Stimulated activated CD4-positive, alpha-beta T cell treated with anti-CD3 and anti-CD28 coated beads, Interleukin-2, amount 100 ng/mL, for 48 hours (primary cell): ENCODE data around the gene ME2.
A peak's percentile ranks its signal among the peaks of the same experiment; 100 is the strongest.
"Not testable (repeated sequence)": the region's sequence is repeated elsewhere in the genome, so short reads cannot be mapped to it uniquely, and the experiment has no call there.

ENCODE experiments used
- DNase-seq, 2 donors: peaks; one replicate each; pipeline ENCODE4 v3.0.0-alpha.2; 2020

ME2 gene

DNA sequence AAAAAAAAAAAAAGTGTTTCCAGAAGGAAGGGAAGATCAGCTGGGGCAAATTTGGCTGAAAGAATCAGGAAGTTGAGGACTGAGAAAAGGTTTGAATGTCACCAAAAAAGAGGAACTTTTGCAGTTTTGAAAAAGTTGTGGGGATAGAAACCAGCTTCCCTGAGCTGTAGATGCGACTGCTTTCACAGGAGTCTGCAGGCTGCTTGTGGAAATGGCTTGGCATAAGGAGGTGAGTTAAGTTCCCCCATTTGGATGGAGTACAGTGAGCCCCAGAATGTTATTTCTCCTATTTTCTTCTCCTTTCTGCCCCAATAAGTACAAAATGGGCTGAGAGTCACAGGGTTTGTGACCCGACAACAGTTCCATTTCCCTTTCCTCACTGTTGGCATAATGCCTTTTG is 16.5 kb upstream of the ME2 start:
- DNase-seq = no peak

GRCh38 chr18:50863840-50864375 is 15.0 kb upstream of the ME2 start:
- DNase-seq = no peak

DNA sequence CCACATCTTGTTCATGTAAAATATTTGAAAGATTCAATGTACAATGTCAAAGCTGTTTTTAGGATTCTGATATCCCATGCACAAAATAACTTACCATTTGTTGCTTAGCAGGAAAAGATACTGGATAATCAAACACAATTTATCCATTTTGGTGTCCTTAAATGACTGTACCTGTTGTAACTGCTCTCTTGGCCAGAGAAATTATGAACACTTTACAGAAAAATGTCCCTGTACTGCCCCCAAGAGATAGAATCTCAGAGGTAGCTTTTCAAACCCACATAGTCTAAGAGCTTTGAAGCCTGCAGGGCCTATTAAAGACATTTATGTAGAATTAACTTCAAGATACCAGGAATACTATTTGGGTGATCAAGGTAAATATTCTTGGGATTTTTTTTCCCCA is 12.2 kb upstream of the ME2 start:
- DNase-seq = no peak

GRCh38 chr18:50869150-50869549 is 9.8 kb upstream of the ME2 start:
- no peak for DNase-seq

GRCh38 chr18:50870138-50870845 is 8.6 kb upstream of the ME2 start:
- DNase-seq = no peak

- DNase-seq = no peak
These were observed 7.1 kb upstream of the ME2 start for GRCh38 chr18:50871846-50872245.

DNA sequence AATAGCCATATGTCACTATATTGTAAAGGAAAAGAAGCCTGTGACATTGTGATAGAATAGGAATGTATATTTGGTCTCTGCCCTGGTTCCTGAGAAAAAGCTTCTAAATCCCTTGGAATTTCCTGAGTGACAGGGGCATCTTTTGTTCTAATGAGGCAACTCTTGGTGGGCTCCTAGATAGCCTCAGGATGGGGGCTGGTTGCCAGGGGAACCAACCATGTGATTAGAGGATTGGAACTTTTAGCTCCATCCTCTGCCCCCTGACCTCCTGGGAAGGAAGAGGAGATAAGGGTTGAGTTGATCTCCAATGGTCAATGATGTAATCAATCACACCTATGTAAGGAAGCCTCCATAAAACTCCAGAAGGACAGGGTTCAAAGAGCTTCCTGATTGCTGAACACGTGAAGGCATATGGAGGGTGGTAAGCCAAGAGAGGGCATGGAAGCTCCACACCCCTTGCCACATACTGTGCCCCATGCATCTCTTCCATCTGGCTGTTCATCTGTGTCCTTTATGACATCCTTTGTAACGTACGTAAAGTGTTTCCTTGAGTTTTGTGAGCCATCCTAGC is 2.9 kb upstream of the ME2 start:
- DNase-seq = no peak

DNA sequence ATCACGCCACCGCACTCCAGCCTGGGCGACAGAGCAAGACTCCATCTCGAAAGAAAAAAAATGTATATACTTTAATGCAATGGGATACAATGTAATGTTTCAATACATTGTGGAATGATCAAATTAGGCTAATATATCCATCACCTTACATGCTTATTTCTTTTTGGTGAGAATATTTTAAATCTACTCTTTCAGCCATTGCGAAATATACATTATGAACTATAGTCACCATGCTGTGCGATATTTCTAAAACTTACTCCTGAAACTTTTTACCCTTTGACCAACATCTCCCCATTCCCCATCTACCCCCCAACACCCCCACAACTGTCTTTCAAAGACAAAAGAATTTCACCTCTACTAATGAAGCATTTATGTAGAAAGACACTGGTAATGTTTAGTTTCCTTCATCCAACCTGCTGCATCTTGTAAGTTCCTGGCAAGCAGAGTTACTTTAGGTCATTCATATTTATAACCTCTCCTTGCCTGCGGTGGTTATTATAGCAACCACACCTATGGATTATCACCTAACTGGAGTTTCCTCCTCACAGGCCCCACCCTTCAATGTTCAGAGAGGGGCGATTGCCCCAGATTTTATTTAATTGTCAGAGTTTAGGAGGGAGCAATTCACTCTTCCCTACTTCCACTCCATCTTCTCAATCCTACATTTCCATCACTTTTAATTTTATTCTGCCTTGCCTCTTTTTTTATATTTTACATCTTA is 1.2 kb upstream of the ME2 start:
- no peak for DNase-seq

GRCh38 chr18:50879302-50880118 is 592 bp downstream of the ME2 start:
- peak; percentile 20 to 21 for DNase-seq

DNA sequence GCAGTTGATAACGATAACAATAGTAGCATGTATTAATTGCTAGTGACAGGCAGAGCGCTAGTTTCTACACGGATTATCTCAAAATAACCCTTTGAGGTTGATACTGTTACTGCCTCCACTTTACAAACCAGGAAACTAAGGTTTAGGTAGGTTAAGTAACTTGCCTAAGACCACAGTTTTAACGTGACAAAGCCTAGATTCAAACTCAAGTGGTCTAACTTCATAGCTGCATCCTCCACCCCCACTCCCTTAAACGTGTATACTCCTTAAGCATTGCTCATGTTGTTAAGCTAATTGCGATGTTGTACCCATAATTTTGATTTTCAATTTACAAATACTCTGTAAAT is 1.2 kb downstream of the ME2 start:
- no peak for DNase-seq

DNA sequence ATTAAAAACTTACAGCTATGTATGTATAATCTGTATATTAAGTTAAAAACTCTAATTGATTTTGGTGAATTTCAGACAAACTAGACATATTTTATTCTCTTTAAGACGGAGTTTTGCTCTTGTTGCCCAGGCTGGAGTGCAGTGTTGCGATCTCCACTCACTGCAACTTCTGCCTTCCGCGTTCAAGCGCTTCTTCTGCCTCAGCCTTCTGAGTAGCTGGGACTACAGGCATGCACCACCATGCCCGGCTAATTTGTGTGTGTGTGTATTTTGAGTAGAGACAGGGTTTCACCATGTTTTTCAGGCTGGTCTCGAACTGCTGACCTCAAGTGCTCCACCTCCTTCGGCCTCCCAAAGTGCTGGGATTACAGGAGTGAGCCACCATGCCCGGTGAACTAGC is 2.0 kb downstream of the ME2 start:
- DNase-seq = not testable (repeated sequence)

- DNase-seq = no peak
These were observed 8.0 kb downstream of the ME2 start for GRCh38 chr18:50886929-50887328.

DNA sequence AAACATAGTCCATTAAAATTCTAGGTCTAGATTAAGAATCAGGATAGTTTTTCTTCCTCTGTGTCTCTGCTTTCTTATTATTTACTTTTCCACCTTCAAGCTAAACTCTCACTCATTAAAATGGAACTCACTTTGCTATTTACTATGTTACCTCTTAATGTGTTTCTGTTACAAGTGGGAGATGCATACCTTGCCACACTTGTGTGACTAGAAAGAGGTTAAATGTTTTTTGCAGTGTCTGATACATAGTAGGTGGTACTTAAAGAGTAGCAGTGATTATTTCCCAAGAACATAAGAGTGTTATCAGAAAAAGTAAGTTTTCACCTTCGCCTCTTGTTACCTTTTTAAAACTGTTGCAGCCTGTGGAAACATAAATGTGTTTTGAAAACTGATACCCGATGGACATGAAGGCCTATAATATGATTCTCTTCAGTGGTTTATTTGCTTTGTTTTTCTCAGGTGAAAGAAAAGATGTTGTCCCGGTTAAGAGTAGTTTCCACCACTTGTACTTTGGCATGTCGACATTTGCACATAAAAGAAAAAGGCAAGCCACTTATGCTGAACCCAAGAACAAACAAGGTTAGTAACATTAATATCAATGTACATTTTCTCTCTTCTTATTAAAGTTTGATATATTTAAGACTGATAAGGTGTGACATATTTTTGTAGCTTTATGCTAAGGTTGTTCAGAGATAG is 16.6 kb downstream of the ME2 start:
- DNase-seq = no peak

DNA sequence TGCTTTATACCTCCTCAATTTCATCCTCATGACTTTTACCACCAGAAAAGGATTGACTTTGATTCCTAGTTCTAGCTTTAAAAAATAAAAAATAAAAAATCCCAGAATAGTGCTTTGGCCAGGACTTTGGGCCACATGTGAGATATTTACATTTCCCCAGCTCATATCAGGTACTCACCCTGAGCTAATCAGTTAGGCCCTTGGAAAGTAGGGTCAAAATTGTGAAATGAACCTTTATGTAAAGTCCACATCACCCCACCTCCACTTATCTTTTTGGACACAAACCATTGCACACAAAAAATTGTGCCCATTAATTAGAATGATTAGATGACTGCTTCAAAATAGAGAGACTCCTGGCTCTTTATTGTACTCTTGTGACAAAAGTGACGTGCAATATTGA is 17.2 kb downstream of the ME2 start:
- DNase-seq = no peak

- DNase-seq = no peak
These were observed 20.0 kb downstream of the ME2 start for GRCh38 chr18:50898919-50899318.

GRCh38 chr18:50902797-50903196 is 23.9 kb downstream of the ME2 start:
- DNase-seq = no peak

DNA sequence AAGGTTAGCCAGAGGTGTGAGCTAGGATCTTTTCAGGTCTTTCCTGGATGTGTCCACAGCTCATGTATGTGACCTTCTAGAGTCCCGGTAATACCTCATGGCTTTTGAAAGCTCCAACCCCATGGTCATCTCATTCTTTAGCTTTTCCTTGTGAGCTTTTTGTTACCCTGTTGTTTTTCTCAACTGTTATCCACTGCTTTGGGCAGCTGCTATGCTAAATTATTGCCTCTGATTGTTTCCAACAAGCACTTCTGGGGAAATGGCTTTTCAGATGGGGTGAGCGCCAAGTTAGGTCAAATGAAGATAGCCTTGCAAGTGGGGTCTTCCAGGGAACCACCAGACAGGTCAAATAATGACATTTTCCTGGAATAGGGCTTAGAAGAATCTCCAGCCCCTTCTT is 27.9 kb downstream of the ME2 start:
- no peak for DNase-seq

DNA sequence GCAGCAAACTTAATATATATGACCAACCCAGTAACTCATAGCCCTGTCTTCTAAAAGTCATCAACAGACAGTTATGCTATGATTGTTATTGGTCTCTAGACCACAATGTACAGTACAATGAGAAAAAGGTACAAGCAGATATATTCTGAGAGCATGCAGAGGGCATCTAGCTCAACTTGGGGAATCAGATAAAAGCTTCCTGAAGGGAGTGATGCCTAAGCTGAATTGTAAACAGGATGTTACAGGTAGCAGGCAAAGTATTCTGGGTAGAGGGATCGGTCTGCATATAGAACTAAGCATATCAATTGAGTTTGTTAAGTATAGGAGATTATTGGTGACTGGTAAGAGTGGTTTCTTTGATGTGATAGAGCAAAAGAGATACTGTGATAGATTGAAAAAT is 30.3 kb downstream of the ME2 start:
- no peak for DNase-seq

- DNase-seq = no peak
These were observed 32.1 kb downstream of the ME2 start for GRCh38 chr18:50911006-50911405.

- no peak for DNase-seq
These were observed 38.1 kb downstream of the ME2 start for GRCh38 chr18:50917021-50917420.

- DNase-seq = no peak
These were observed 39.2 kb downstream of the ME2 start for GRCh38 chr18:50918153-50918552.

GRCh38 chr18:50924372-50924771 is 45.5 kb downstream of the ME2 start:
- no peak for DNase-seq

GRCh38 chr18:50926521-50926920 is 47.6 kb downstream of the ME2 start:
- no peak for DNase-seq
